ENCODE measurements around the gene SSC5D.
"Not testable (repeated sequence)": the region's sequence is repeated elsewhere in the genome, so short reads cannot be mapped to it uniquely, and the experiment has no call there.

DNA sequence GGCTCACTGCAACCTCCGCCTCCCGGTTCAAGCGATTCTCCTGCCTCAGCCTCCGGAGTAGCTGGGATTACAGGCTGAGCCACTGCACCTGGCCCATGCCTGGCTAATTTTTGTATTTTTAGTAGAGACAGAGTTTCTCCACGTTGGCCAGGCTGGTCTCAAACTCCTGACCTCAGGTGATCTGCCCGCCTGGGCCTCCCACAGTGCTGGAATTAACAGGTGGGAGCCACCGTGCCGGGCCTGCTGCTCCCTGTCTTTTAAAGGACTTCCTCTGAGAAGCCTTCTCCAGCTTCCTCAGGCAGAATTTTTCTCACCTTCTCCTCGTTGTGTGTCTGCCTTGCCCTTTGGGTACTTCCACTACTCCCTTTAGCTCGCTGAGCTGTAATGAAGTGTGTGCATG is 8.6 kb downstream of the SSC5D start:
- not testable (repeated sequence) for TF ChIP-seq POLR2A, POU2F2, POLR2AphosphoS5 (IDR thresholded peaks at IDR 0.05; ENCODE audit: low read depth, low read length)

Measured in GM12891 (cell line).